HG02763 (cell line): Measurements from ENCODE around the gene SMCHD1.
"Not testable (repeated sequence)": the region's sequence is repeated elsewhere in the genome, so short reads cannot be mapped to it uniquely, and the experiment has no call there.

Experiments
- ATAC-seq: cut with Tn5 transposase; IDR thresholded peaks from one replicate; pipeline ENCODE4 v1.9.1; 2021; ENCODE audit warnings: mild to moderate bottlenecking, moderate library complexity; ENCODE audit not compliant: unreplicated experiment

Gene SMCHD1

DNA sequence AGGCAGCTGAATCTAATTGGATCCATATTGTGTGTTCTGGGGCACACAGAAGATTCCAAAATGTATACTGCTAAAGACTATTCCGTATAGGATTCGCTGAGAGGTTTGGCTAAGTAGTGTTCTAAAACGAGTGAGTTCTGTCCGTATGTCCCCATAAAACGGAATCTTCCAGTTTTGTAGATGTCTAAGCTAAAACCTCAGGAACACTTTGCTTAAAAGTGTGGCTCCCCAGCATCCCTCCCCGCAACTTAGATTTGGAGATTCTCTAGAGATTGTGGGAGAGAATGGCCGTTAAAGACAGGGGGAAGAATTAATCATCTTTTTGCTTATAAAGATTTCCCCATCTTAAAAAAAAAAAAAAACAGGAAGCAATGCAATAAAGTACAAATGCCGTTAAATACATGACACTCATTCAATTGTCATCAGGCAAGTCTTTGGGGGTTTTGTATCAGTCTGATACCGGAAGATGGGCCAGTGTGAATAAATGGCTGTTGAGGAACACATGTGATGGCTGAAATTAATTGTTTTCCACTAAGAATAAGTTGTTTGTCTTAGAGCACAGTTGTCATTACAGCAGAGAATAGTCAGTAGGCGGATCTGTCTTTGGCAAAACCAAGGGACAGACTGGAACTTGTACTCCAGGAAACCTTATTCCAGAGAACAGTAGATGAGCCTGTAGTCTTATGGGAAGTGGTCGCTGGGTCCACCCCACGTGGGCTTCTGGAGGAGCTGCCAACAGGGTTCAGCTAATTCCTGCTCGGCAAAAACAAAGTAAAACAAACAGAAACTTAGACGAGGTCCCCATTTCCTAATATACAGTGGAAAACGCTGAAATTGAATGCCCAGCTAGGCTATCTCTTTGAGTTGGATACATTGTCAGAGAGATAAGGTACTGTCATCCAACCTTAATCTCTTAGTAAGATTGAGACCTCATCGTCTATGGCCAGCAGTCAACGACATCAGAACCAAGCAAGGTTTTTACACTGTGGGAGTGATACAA lies 193.0 kb downstream of the SMCHD1 start:
- ATAC-seq, result no peak

DNA sequence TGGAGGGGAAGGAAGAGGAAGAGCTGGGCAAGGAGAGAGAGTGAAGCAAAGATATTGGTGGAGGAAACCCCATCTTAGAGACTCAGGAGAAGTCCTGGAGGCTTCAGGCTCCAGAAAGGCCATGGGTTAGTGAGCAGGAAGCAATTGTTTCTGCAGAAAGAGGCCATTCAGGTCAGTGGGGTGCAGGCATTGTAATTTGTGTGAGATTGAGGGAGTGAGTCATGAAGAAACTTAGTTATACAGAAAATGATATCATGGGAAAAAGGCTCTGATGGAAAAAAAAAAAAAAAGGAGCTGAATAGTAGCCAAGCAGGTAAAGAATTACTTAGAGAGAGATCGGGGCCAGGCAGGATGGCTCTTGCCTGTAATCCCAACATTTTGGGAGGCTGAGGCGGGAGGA lies 195.3 kb downstream of the SMCHD1 start:
- ATAC-seq, result no peak

DNA sequence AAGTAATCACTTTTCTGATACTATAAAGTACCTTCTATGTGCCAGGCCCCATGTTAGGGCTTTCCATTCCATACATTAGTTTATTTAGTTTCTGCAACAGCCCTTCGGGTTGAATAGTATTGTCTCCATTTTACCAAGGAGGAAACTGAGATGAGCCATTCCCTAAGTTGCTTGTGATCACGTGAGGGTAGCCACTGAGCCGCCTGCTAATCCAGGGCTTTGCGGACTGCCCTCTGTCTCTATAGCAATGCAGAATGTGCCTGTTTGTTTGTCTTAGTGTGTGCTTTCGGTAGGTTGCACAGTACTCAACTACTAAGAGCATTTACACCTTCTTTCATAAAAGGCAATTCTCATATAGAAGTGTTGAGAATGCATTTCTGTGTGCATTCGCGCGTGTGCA lies 196.2 kb downstream of the SMCHD1 start:
- ATAC-seq, result no peak

DNA sequence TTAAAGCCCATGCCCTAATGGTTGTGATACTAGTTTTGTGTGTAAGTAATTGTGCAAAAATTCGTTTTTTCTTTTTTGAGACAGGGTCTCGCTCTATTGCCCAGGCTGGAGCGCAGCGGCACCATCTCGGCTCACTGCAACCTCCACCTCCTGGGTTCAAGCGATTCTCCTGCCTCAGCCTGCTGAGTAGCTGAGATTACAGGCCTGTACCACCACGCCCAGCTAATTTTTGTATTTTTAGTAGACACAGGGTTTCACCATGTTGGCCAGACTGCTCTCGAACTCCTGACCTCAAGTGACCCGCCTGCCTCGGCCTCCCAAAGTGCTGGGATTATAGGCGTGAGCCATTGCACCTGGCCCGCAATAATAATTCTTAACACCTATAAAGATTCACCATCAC lies 196.9 kb downstream of the SMCHD1 start:
- not testable (repeated sequence) for ATAC-seq

DNA sequence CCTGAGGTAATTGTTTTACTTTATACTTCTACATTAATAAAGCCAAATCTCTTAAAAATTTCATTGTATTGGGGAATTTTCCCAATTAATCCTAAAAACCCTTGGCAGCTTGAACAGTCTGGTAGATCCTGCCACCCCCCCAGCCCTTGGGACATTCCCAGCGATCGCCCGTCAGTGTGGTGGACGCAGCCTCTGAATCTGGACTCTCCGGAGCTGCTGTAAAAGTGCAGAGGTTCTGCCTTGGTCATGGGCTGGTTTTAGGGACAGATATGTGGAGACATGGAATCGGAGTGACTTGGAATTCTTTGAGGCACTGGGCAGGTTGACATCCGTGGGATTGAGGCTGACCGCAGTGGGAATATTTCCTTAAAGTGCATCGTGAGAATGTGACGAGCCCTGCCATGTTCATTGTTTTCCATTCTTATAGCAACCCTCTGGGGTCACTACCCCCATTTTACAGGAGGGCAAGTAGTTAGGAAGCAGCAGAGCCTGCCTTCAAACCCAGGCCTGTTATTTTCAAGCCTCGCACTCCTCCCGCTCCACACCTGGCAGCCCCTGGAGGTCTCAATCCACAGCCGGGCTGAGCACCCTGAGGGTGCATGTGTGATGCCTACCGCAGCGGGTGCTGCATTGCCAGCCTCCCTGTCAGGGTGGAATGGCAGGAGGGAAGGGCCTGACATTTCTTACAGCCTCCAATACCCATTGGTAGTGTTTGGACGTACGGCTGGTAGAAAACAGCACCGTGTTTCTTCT lies 197.8 kb downstream of the SMCHD1 start:
- ATAC-seq, result no peak

DNA sequence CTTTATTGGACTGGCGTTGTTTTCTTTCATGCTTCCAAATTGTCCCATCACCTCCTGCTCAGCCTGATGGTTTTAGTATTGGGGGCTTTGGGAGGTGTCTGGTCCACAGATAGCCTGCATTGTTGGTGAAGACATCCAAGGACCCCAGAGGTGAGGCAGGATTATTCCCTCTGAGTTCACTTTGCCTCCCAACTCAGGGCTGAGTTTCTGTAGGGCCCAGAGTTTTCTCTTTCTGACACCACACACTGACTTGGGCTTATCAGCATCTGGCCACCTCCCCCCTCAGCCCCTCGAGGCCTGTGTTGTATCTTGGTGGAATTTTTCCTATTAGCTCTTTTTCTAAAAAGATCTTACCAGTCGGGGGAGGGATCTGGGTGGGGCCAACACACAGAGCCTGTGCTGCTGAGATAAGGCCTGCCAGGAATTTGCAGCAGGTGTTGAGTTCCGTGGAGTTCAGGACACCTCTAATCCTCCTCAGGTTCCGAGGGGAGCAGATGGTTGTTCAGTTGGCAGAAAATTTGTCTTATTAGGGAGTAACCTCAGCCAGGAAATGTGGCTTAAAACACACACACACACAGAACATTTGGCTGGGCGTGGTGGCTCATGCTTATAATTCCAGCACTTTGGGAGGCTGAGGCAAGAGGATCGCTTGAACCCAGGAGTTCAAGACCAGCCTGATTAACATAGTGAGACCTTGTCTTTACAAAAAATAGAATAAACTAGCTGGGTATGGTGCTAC lies 198.6 kb downstream of the SMCHD1 start:
- ATAC-seq, result no peak
